K562 (cell line): ENCODE results near the gene TENM4. TPM values are rescaled to one million over a fixed set of nuclear protein-coding genes. Genes with fewer than 3 reads are reported as not detected.

Source experiments
- ATAC-seq: fragments of 200-7000 bp; cut with Tn5 transposase; 3 replicates; pipeline ENCODE4 v1.9.1; 2020; ENCODE audit warnings: moderate library complexity
- BruUV-seq: library from RNA; stranded (reverse); fragments of 400-500 nt; replicated peaks from 2 replicates; lab custom pipeline; 2021; lab: Mats Ljungman, UMichigan
- CTCF ChIA-PET: fragments of 300-600 bp; formaldehyde crosslinking; extraction: SDS; loops from one replicate; lab custom pipeline; 2021; ENCODE audit warnings: low intra/inter-chr PET ratio; lab: Yijun Ruan, JAX
- POLR2A ChIA-PET: fragments of 300-600, 350-650 bp; sonication (Branson Sonifier 250); formaldehyde crosslinking; extraction: SDS; loops from one replicate; lab custom pipeline; 2021; ENCODE audit warnings: antibody characterized with exemption, inconsistent platforms; lab: Yijun Ruan, JAX
- DNase-seq, 4 experiments: peaks; one replicate each; pipeline versions ENCODE4 v3.0.0 to v3.0.0-alpha.2; 2011 to 2018; ENCODE audit warnings: low spot score in 3 of 4, mixed read lengths in 3 of 4; ENCODE audit errors: extremely low read depth in 1 of 4
- FAIRE-seq: peaks from 2 replicates; lab custom pipeline; 2011; peaks lifted over from hg19 to GRCh38; lab: Jason Lieb, UNC
- H2AFZ ChIP-seq: 2 replicates; pipeline ENCODE4 v1.6.0; 2011; ENCODE audit warnings: low read depth, low read length, control low read depth, inconsistent platforms
- H3K27ac ChIP-seq: fragments of 200-600 bp; 3 replicates; pipeline ENCODE4 v1.8.0; 2011; ENCODE audit warnings: low read depth, mild to moderate bottlenecking, control low read depth, inconsistent platforms, low read length, moderate library complexity, mixed read lengths; ENCODE audit errors: extremely low read depth
- H3K27me3 ChIP-seq, 2 experiments: fragments of 300-600 bp in 1 of 2; 2 replicates in 1 of 2; 3 replicates in 1 of 2; pipeline versions ENCODE4 v1.6.0 to v1.8.0; 2011; ENCODE audit warnings: inconsistent platforms in 2 of 2, low read length in 2 of 2, mild to moderate bottlenecking in 1 of 2, mixed read lengths in 1 of 2, moderate library complexity in 1 of 2; ENCODE audit not compliant: control insufficient read depth in 2 of 2, insufficient read depth in 2 of 2
- H3K36me3 ChIP-seq: fragments of 300-600 bp; 3 replicates; pipeline ENCODE4 v1.8.0; 2011; ENCODE audit warnings: mild to moderate bottlenecking, low read length, inconsistent platforms; ENCODE audit not compliant: control insufficient read depth, insufficient read depth
- H3K4me1 ChIP-seq, 2 experiments: fragments of 200-600 bp in 1 of 2; replicated peaks in 1 of 2; 2 replicates in 1 of 2; 3 replicates in 1 of 2; pipeline versions ENCODE4 v1.5.1 to v1.8.0; 2011; ENCODE audit warnings: inconsistent platforms in 2 of 2, low read length in 2 of 2, mild to moderate bottlenecking in 1 of 2, mixed read lengths in 1 of 2, moderate library complexity in 1 of 2; ENCODE audit not compliant: control insufficient read depth in 2 of 2, insufficient read depth in 2 of 2
- H3K4me2 ChIP-seq: 2 replicates; pipeline ENCODE4 v1.6.1; 2011; ENCODE audit warnings: low read length, control low read depth, inconsistent platforms, mixed read lengths; ENCODE audit not compliant: insufficient read depth
- H3K4me3 ChIP-seq: fragments of 200-600 bp; sonication (generic), shearing (Covaris generic); 2 replicates; pipeline ENCODE4 v1.5.1; 2016; ENCODE audit warnings: control low read depth, inconsistent platforms
- H3K79me2 ChIP-seq: fragments of 200-600 bp; 3 replicates; pipeline ENCODE4 v1.8.0; 2011; ENCODE audit warnings: low read length, inconsistent platforms; ENCODE audit not compliant: control insufficient read depth, insufficient read depth
- H3K9ac ChIP-seq, 2 experiments: 2 replicates each; pipeline versions ENCODE4 v1.6.0 to v1.6.1; 2011; ENCODE audit warnings: low read depth in 2 of 2, low read length in 2 of 2, control low read depth in 1 of 2, inconsistent platforms in 1 of 2, mild to moderate bottlenecking in 1 of 2, mixed read lengths in 1 of 2; ENCODE audit not compliant: insufficient read depth in 1 of 2
- H3K9me1 ChIP-seq: one replicate; pipeline ENCODE4 v1.6.0; 2011; ENCODE audit warnings: inconsistent platforms, mild to moderate bottlenecking, low read length, moderate library complexity; ENCODE audit not compliant: control insufficient read depth, insufficient read depth
- H3K9me3 ChIP-seq: replicated peaks from 2 replicates; pipeline ENCODE4 v1.5.1; 2011; ENCODE audit warnings: low read depth, low read length, inconsistent platforms; ENCODE audit not compliant: control insufficient read depth, insufficient read depth
- H4K20me1 ChIP-seq: replicated peaks from 2 replicates; pipeline ENCODE4 v1.6.1; 2011; ENCODE audit warnings: low read length, inconsistent platforms, mixed read lengths; ENCODE audit not compliant: control insufficient read depth, insufficient read depth
- BCL6 ChIP-seq: fragments of 250-450 bp; sonication (Bioruptor Pico); IDR thresholded peaks from 2 replicates; pipeline ENCODE4 v1.4.0; 2020
- BCOR ChIP-seq: fragments of 450-650 bp; IDR thresholded peaks from 2 replicates; pipeline ENCODE4 v1.6.1; 2016
- C11orf30 ChIP-seq: fragments of 450-650 bp; IDR thresholded peaks from 2 replicates; pipeline ENCODE4 v1.6.1; 2016; ENCODE audit warnings: low read depth, mild to moderate bottlenecking
- CEBPB ChIP-seq: fragments of 450-650 bp; IDR thresholded peaks from 2 replicates; pipeline ENCODE4 v1.6.1; 2016; ENCODE audit warnings: missing genetic modification characterization, missing compliant biosample characterization
- CEBPG ChIP-seq, 3 experiments: fragments of 200-800 bp in 1 of 3; sonication (Bioruptor generic) in 1 of 3; sonication (generic) in 1 of 3; formaldehyde crosslinking in 1 of 3; IDR thresholded peaks in 2 of 3; conservative IDR thresholded peaks in 1 of 3; 2 replicates each; pipeline versions ENCODE4 v1.6.1 to v1.8.0; 2016 to 2022; ENCODE audit warnings: missing compliant biosample characterization in 2 of 3, missing genetic modification characterization in 2 of 3, mild to moderate bottlenecking in 1 of 3, missing genetic modification reagents in 1 of 3
- CREM ChIP-seq: IDR thresholded peaks from 2 replicates; pipeline ENCODE4 v1.6.1; 2014; ENCODE audit warnings: antibody characterized with exemption, low read depth
- FOSL1 ChIP-seq: fragments of 200-800 bp; sonication (Bioruptor generic); conservative IDR thresholded peaks from 2 replicates; pipeline ENCODE4 v1.6.1; 2016; ENCODE audit warnings: missing genetic modification characterization, missing compliant biosample characterization
- FOXP1 ChIP-seq: sonication (generic); formaldehyde crosslinking; IDR thresholded peaks from 2 replicates; pipeline ENCODE4 v1.8.0; 2022; ENCODE audit warnings: mild to moderate bottlenecking, missing genetic modification reagents
- GTF2A2 ChIP-seq: IDR thresholded peaks from 2 replicates; pipeline ENCODE4 v1.6.1; 2016; ENCODE audit warnings: mild to moderate bottlenecking, missing genetic modification characterization, missing compliant biosample characterization
- PRPF4 ChIP-seq: fragments of 200-400 bp; formaldehyde crosslinking; IDR thresholded peaks from one replicate; pipeline ENCODE4 v1.6.1; 2017; ENCODE audit warnings: low read length, low read depth, mild to moderate bottlenecking; ENCODE audit not compliant: insufficient read depth, poor library complexity, severe bottlenecking
- SETDB1 ChIP-seq: IDR thresholded peaks from one replicate; pipeline ENCODE4 v1.6.1; 2012; ENCODE audit warnings: low read length, control low read depth, inconsistent platforms
- WGBS: fragments of 100-300 bp; shearing (Covaris generic); methylation state at CpG from one replicate; pipeline ENCODE4 v1.1.6; 2016; ENCODE audit warnings: low coverage, mixed read lengths; ENCODE audit not compliant: insufficient coverage; ENCODE audit errors: missing lambda C conversion rate; 5-methylcytosine and 5-hydroxymethylcytosine counted together
- in situ Hi-C: fragments of 300-500 bp; cut with MboI; formaldehyde crosslinking; loops from 4 replicates; pipeline ENCODE4 v1.15.0; 2018; ENCODE audit warnings: inconsistent platforms, mixed read lengths
- intact Hi-C: fragments of 100-400 bp; cut with micrococcal nuclease; formaldehyde crosslinking; loops from 2 replicates; pipeline ENCODE4 v1.14.2; 2022
- polyA plus RNA-seq, 8 experiments: library from polyadenylated mRNA; depleted of rRNA in 4 of 8; stranded (reverse) in 5 of 8; unstranded in 3 of 8; fragments of >200 nt; fragmentation: Nextera tagmentation in 2 of 8; fragmentation: Illumina TruSeq in 1 of 8; extraction: Ambion mirVana in 2 of 8; extraction: Trizol in 1 of 8; gene quantifications; 2 replicates each; pipeline versions ENCODE4 v1.2.1 to v1.2.3, GENCODE V29; 2011 to 2014; ENCODE audit warnings: inconsistent platforms in 1 of 8, missing spikeins in 1 of 8
- total RNA-seq, 7 experiments: library from RNA; depleted of rRNA in 6 of 7; stranded (reverse); fragments of >200 nt in 6 of 7; fragmentation: Illumina TruSeq in 2 of 7; extraction: Trizol in 2 of 7; gene quantifications; 2 replicates each; pipeline versions ENCODE4 v1.2.1 to v1.2.3, GENCODE V29; 2011 to 2021; ENCODE audit warnings: low replicate concordance in 1 of 7
- TF ChIP-seq, protein P1 (sequence below), 3 experiments: fragments of 200-800 bp in 1 of 3; sonication (Bioruptor generic) in 1 of 3; sonication (generic) in 1 of 3; formaldehyde crosslinking in 1 of 3; IDR thresholded peaks; 2 replicates each; pipeline versions ENCODE4 v1.6.1 to v1.8.0; 2016 to 2022; ENCODE audit warnings: mild to moderate bottlenecking in 2 of 3, missing compliant biosample characterization in 2 of 3, missing genetic modification characterization in 2 of 3, missing genetic modification reagents in 1 of 3
- TF ChIP-seq, protein P2 (sequence below): fragments of 250-450 bp; sonication (Bioruptor Pico); IDR thresholded peaks from 2 replicates; pipeline ENCODE4 v1.4.0; 2020; ENCODE audit warnings: mild to moderate bottlenecking, moderate library complexity

Gene TENM4
- total and polyA plus RNA-seq, 9 of the 15 experiments (the other 6 are each of a cell fraction or from before 2014, with no cell fraction given): 0.16 TPM; not detected in 8

DNA sequence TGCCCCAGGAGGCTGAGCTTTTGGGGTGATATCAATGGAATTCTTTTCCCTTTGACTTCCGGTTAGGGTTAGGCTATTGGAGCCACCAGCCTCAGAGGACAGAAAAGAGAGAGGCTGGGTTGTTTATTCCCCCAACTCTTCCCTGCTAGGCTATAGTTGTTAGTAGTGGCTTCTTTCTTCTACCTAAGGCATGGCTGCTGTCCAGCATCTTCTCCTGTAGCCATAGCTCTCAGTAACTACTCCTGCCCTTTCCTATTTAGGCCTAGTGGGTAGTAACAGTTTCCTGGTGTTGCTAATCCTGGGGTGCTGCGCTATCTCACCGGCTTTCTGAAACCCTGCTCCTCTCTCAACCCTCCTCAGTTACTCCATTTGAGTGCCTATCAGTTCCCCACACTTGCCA lies 184.9 kb downstream of the TENM4 start (continued):
- TF ChIP-seq, protein P1, sequence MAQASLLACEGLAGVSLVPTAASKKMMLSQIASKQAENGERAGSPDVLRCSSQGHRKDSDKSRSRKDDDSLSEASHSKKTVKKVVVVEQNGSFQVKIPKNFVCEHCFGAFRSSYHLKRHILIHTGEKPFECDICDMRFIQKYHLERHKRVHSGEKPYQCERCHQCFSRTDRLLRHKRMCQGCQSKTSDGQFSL (CRISPR knock-in tag; IDR thresholded peaks at IDR 0.05): no peak
- TF ChIP-seq, protein P1 (tag; IDR thresholded peaks at IDR 0.05): no peak
- TF ChIP-seq SETDB1: no peak
- no peak for TF ChIP-seq GTF2A2 (tag)
- no peak for TF ChIP-seq FOXP1 (CRISPR knock-in tag)
- no peak for TF ChIP-seq CEBPG (CRISPR knock-in tag; IDR thresholded peaks at IDR 0.05)
- TF ChIP-seq CEBPG (tag; conservative IDR thresholded peaks at IDR 0.05 in 1 of 2, IDR thresholded peaks at IDR 0.05 in 1 of 2): no peak
- TF ChIP-seq, all 486 proteins: peak for 0

DNA sequence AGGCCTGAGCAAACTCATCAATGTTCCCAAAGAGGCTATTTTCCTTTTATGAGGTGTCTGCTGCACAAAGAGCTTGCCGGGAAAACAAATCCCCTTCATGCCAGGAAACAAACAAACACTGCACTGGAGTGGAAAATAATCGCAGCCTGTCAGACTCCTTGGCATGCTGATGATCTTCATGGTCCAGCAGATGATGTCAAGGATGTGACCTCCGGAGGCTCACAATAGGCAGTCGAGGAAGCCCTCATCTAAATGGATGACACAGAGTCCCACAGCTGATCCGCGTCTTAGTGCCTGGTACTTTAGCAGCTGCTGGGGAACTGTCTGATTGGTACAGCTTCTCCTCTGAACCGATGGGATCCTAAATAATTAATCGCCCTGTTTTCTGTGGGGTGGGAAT lies 187.6 kb downstream of the TENM4 start:
- DNase-seq (no peak), ATAC-seq (no peak), FAIRE-seq (no peak)
- BruUV-seq: no TSS peak
- Histone ChIP-seq H3K9me1 (no peaks in the 10 kb centered on the region), H3K4me1 (no peaks in the 10 kb centered on the region), H4K20me1 (no peaks in the 10 kb centered on the region), H3K27ac (no peak overlapping the region), H3K9me3 (no peaks in the 10 kb centered on the region), H3K36me3 (no peaks in the 10 kb centered on the region), H2AFZ (no peak overlapping the region), H3K4me2 (no peak overlapping the region), H3K9ac (no peak overlapping the region), H3K4me3 (no peak overlapping the region), H3K79me2 (no peaks in the 10 kb centered on the region), H3K27me3 (peaks cover 0 to 5% of the 10 kb centered on the region in 2 experiments; a peak in 1 of 5 replicates)
- POLR2A ChIA-PET: interaction anchor here (0.6 kb wide), 1 partner anchor 218 kb away, joined by 3 read pairs; no protein-coding TSS in a partner anchor
- 0% methylated on average over 8 of the region's 8 CpGs for WGBS
- intact Hi-C loops (no loop called here), in situ Hi-C loops (no loop called here)
- CTCF ChIA-PET: no interaction called here
- TF ChIP-seq BCOR: no peak
- TF ChIP-seq FOSL1: no peak
- no peak for TF ChIP-seq CEBPB (tag)
- no peak for TF ChIP-seq C11orf30
- TF ChIP-seq CREM: no peak
- TF ChIP-seq, protein P2, sequence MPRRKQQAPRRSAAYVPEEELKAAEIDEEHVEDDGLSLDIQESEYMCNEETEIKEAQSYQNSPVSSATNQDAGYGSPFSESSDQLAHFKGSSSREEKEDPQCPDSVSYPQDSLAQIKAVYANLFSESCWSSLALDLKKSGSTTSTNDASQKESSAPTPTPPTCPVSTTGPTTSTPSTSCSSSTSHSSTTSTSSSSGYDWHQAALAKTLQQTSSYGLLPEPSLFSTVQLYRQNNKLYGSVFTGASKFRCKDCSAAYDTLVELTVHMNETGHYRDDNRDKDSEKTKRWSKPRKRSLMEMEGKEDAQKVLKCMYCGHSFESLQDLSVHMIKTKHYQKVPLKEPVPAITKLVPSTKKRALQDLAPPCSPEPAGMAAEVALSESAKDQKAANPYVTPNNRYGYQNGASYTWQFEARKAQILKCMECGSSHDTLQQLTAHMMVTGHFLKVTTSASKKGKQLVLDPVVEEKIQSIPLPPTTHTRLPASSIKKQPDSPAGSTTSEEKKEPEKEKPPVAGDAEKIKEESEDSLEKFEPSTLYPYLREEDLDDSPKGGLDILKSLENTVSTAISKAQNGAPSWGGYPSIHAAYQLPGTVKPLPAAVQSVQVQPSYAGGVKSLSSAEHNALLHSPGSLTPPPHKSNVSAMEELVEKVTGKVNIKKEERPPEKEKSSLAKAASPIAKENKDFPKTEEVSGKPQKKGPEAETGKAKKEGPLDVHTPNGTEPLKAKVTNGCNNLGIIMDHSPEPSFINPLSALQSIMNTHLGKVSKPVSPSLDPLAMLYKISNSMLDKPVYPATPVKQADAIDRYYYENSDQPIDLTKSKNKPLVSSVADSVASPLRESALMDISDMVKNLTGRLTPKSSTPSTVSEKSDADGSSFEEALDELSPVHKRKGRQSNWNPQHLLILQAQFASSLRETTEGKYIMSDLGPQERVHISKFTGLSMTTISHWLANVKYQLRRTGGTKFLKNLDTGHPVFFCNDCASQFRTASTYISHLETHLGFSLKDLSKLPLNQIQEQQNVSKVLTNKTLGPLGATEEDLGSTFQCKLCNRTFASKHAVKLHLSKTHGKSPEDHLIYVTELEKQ (CRISPR knock-in tag): no peak
- TF ChIP-seq PRPF4: no peak
- TF ChIP-seq BCL6: no peak
